GM18502 (cell line): ENCODE data around the gene GLDN.

ENCODE experiments used
- ATAC-seq: cut with Tn5 transposase; IDR thresholded peaks from one replicate; pipeline ENCODE4 v1.9.1; 2021; ENCODE audit warnings: mild to moderate bottlenecking; ENCODE audit not compliant: unreplicated experiment, poor library complexity

Gene GLDN

GRCh38 chr15:51341366-51342226 lies at the start of gene GLDN:
GLDN (plus strand) TSS chr15:51341655; CDS start chr15:51341685, 30 bp downstream.
- no peak for ATAC-seq

GRCh38 chr15:51298620-51299019 lies 42.8 kb upstream of the GLDN start:
- no peak for ATAC-seq

GRCh38 chr15:51299187-51300015 lies 42.1 kb upstream of the GLDN start:
- ATAC-seq: no peak

GRCh38 chr15:51302480-51302879 lies 39.0 kb upstream of the GLDN start:
- ATAC-seq: no peak

GRCh38 chr15:51303462-51303980 lies 37.9 kb upstream of the GLDN start:
- ATAC-seq: no peak

GRCh38 chr15:51307325-51307724 lies 34.1 kb upstream of the GLDN start:
- no peak for ATAC-seq

- no peak for ATAC-seq
Observed at GRCh38 chr15:51307811-51308210, 33.6 kb upstream of the GLDN start.

- no peak for ATAC-seq
Observed at GRCh38 chr15:51310064-51310463, 31.4 kb upstream of the GLDN start.

GRCh38 chr15:51311510-51311909 lies 29.9 kb upstream of the GLDN start:
- no peak for ATAC-seq

- ATAC-seq: no peak
Observed at GRCh38 chr15:51312166-51313073, 29.0 kb upstream of the GLDN start.

- no peak for ATAC-seq
Observed at GRCh38 chr15:51313074-51313393, 28.4 kb upstream of the GLDN start.

GRCh38 chr15:51313644-51314280 lies 27.7 kb upstream of the GLDN start:
- ATAC-seq: no peak

- no peak for ATAC-seq
Observed at GRCh38 chr15:51314391-51315337, 26.8 kb upstream of the GLDN start.

GRCh38 chr15:51315726-51316125 lies 25.7 kb upstream of the GLDN start:
- ATAC-seq: no peak

GRCh38 chr15:51316636-51317035 lies 24.8 kb upstream of the GLDN start:
- ATAC-seq: no peak

GRCh38 chr15:51318382-51319150 lies 22.9 kb upstream of the GLDN start:
- ATAC-seq: no peak

- no peak for ATAC-seq
Observed at GRCh38 chr15:51319539-51319938, 21.9 kb upstream of the GLDN start.

- no peak for ATAC-seq
Observed at GRCh38 chr15:51320843-51321242, 20.6 kb upstream of the GLDN start.
